Suprapubic skin (tissue), 4 donors: Measurements from ENCODE around the gene ZNRF4. TPM values are rescaled to one million over a fixed set of nuclear protein-coding genes. Genes with fewer than 3 reads are reported as not detected.
"Not testable (repeated sequence)": the region's sequence is repeated elsewhere in the genome, so short reads cannot be mapped to it uniquely, and the experiment has no call there.

Experiments used
- DNase-seq, 2 donors: peaks; one replicate each; pipeline ENCODE4 v3.0.0-alpha.2; 2019; ENCODE audit warnings: low spot score in 2 of 2
- H3K27ac ChIP-seq: fragments of 200-600 bp; sonication (generic); one replicate; pipeline ENCODE4 v1.5.1; 2019
- H3K27me3 ChIP-seq: fragments of 200-600 bp; sonication (generic); one replicate; pipeline ENCODE4 v1.5.1; 2019
- H3K36me3 ChIP-seq: fragments of 200-600 bp; sonication (generic); one replicate; pipeline ENCODE4 v1.5.1; 2019
- H3K4me1 ChIP-seq: fragments of 200-600 bp; sonication (generic); one replicate; pipeline ENCODE4 v1.5.1; 2019
- H3K4me3 ChIP-seq: fragments of 200-600 bp; sonication (generic); one replicate; pipeline ENCODE4 v1.5.1; 2019; ENCODE audit warnings: mild to moderate bottlenecking
- H3K9me3 ChIP-seq: fragments of 200-600 bp; sonication (generic); one replicate; pipeline ENCODE4 v1.5.1; 2019
- EP300 ChIP-seq: sonication (generic); formaldehyde crosslinking; IDR thresholded peaks from one replicate; pipeline ENCODE4 v1.6.1; 2017; ENCODE audit warnings: antibody characterized with exemption
- POLR2A ChIP-seq, 2 donors: fragments of 450-650 bp; IDR thresholded peaks; one replicate each; pipeline ENCODE4 v1.6.1; 2017; ENCODE audit warnings: antibody characterized with exemption in 2 of 2, mild to moderate bottlenecking in 2 of 2, moderate library complexity in 2 of 2
- POLR2AphosphoS5 ChIP-seq, 3 donors: sonication (generic); formaldehyde crosslinking; IDR thresholded peaks; one replicate each; pipeline ENCODE4 v1.6.1; 2017; ENCODE audit warnings: antibody characterized with exemption in 3 of 3
- WGBS: methylation state at CpG from one replicate; pipeline ENCODE4 v1.1.5; 2018; 5-methylcytosine and 5-hydroxymethylcytosine counted together
- total RNA-seq, 4 donors: library from RNA; depleted of rRNA; stranded (reverse); fragments of >200 nt; gene quantifications; one replicate each; pipeline ENCODE4 v1.1.0, GENCODE V29; 2016
- TF ChIP-seq, protein P1 (sequence below), 2 donors: fragments of 200-600 bp in 1 of 2; fragments of 450-650 bp in 1 of 2; sonication (generic) in 1 of 2; IDR thresholded peaks; one replicate each; pipeline ENCODE4 v1.5.1; 2016 to 2019; ENCODE audit warnings: antibody characterized with exemption in 2 of 2, mild to moderate bottlenecking in 1 of 2, moderate library complexity in 1 of 2

The ZNRF4 gene
- total RNA-seq, 4 donors from 2014 or later = not detected

DNA sequence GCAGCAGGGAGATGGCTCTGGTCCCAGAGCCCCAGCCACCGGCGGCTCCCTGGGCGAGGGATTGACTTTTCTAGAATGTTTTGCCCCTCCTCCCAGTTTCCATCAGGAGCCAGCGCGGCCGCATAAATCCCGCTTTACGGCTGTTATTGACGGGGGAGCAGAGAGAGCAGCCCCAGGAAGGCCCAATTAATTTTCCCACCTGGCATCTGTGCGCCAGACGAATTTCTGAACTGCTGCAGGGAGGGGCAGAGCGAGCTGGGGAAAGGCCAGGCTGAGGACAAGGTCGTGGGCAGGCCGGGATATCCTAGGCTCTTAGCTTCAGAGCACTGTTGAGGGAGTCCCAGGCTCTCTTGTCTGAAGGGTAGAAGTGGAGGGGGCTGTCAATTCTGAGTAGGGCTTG, 24.7 kb downstream of the ZNRF4 start:
- WGBS = 23% methylated on average over 14 of the region's 14 CpGs
- Histone ChIP-seq H3K27ac (no peak overlapping the region), H3K4me1 (peaks cover 4% of the 10 kb centered on the region), H3K9me3 (no peaks in the 10 kb centered on the region), H3K4me3 (no peak overlapping the region), H3K27me3 (peaks cover 26% of the 10 kb centered on the region), H3K36me3 (no peaks in the 10 kb centered on the region)
- TF ChIP-seq EP300 (no peak), POLR2AphosphoS5 (IDR thresholded peaks at IDR 0.05) (no peak), POLR2A (IDR thresholded peaks at IDR 0.05) (no peak)
- TF ChIP-seq, protein P1, sequence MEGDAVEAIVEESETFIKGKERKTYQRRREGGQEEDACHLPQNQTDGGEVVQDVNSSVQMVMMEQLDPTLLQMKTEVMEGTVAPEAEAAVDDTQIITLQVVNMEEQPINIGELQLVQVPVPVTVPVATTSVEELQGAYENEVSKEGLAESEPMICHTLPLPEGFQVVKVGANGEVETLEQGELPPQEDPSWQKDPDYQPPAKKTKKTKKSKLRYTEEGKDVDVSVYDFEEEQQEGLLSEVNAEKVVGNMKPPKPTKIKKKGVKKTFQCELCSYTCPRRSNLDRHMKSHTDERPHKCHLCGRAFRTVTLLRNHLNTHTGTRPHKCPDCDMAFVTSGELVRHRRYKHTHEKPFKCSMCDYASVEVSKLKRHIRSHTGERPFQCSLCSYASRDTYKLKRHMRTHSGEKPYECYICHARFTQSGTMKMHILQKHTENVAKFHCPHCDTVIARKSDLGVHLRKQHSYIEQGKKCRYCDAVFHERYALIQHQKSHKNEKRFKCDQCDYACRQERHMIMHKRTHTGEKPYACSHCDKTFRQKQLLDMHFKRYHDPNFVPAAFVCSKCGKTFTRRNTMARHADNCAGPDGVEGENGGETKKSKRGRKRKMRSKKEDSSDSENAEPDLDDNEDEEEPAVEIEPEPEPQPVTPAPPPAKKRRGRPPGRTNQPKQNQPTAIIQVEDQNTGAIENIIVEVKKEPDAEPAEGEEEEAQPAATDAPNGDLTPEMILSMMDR (IDR thresholded peaks at IDR 0.05) = no peak
- DNase-seq = no peak

DNA sequence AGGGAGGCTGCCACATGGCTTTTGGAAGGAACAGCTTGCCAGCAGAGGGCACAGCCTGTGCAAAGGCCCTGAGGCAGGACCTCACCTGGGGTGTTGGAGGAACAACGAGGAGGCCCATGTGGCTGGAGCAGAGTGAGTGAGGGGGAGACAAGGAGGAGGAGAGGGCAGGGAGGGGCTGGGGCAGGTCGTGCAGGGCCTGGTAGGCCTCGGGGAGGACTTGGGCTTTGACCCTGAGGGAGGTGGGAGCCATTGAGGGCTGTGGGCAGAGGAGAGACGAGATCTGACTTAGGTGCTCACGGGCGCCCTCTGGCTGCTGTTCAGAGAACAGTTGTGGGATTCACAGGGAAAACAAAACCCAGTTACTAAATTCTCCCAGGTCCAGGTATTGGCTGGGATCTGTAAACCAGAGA, 25.2 kb downstream of the ZNRF4 start:
- TF ChIP-seq EP300 = no peak
- TF ChIP-seq, protein P1 (IDR thresholded peaks at IDR 0.05) = peak in 1 of 2 donors; percentile 28
- H3K4me3 ChIP-seq = no peak overlapping the region
- H3K27ac ChIP-seq = no peak overlapping the region
- H3K27me3 ChIP-seq = peaks cover 26% of the 10 kb centered on the region
- no peaks in the 10 kb centered on the region for H3K36me3 ChIP-seq
- WGBS = 48% methylated on average over 6 of the region's 6 CpGs
- DNase-seq = no peak
- H3K9me3 ChIP-seq = no peaks in the 10 kb centered on the region
- H3K4me1 ChIP-seq = peaks cover 4% of the 10 kb centered on the region

DNA sequence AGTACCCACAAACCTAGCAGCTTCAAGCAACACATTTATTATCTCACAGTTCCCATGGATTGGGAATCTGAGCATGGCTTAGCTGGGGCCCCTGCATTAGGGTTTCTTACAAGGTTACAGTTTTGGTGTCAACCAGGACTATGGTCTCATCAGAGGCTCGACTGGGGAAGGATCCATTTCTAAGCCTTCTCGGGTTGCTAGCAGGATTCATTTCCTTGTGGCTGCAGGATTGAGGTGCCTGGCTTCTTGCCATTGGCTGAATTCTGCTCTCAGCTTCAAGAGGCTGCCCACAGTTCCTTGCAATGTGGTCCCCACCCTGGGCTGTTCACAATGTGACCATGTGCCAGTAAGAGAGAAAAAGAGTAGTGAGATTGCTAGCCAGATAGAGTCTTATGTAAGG, 26.7 kb downstream of the ZNRF4 start:
- WGBS = 88% methylated on average over 2 of the region's 2 CpGs
- H3K27ac ChIP-seq = no peak overlapping the region
- no peaks in the 10 kb centered on the region for H3K9me3 ChIP-seq
- H3K4me3 ChIP-seq = no peak overlapping the region
- H3K27me3 ChIP-seq = peaks cover 26% of the 10 kb centered on the region
- H3K4me1 ChIP-seq = peaks cover 4% of the 10 kb centered on the region
- no peak for DNase-seq
- TF ChIP-seq POLR2A (IDR thresholded peaks at IDR 0.05) (no peak), EP300 (no peak), POLR2AphosphoS5 (IDR thresholded peaks at IDR 0.05) (no peak)
- TF ChIP-seq, protein P1 (IDR thresholded peaks at IDR 0.05) = no peak
- H3K36me3 ChIP-seq = no peaks in the 10 kb centered on the region

DNA sequence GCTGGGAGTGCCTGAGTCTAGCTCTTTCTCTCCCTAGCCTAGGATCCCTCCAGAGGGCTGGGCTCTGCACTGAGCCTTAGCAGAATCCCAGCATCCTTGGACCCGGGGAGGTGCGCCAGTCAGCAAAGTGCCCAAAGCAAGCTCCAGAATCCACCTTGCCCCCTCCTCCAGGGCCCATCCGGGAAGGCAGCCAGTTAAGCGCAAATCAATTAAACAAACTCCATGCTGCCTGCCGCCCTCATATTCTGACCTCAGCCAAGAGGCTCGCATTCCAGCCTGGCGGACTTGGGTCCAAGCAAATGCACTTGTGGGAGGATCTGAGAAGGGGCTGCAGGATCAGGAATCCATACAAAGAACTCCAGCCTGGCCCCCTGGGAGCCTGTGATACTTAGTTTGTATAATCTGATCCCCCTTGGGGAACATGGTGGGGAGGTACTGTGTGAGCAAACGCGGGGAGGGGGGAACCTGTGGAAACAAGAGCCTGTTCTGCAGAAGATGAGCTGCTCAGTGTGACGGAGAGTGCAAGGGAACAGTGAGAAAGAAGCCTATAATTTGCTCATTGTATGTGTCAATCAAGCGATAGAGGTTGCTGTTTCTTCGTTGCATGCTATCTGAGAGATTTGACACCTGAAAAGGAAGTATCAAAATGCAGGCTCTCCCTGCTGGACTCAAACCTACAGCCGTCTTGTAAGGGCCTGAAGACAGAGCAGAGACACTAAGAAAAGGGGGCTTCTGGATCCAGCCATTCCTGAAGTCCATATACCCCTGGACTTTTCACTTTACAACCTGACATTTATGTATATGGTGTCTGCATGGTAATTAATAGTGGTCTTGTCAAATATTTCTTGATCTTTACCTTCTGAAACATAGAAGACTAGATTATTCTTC, 29.4 kb downstream of the ZNRF4 start:
- WGBS = 25% methylated on average over 13 of the region's 13 CpGs
- TF ChIP-seq EP300 = no peak
- no peak for TF ChIP-seq POLR2AphosphoS5 (IDR thresholded peaks at IDR 0.05)
- TF ChIP-seq POLR2A (IDR thresholded peaks at IDR 0.05) = no peak
- TF ChIP-seq, protein P1 (IDR thresholded peaks at IDR 0.05) = no peak
- Histone ChIP-seq H3K4me3 (no peak overlapping the region), H3K36me3 (no peaks in the 10 kb centered on the region), H3K27ac (no peak overlapping the region), H3K4me1 (no peaks in the 10 kb centered on the region), H3K9me3 (no peaks in the 10 kb centered on the region), H3K27me3 (peaks cover 15% of the 10 kb centered on the region)
- DNase-seq = no peak

DNA sequence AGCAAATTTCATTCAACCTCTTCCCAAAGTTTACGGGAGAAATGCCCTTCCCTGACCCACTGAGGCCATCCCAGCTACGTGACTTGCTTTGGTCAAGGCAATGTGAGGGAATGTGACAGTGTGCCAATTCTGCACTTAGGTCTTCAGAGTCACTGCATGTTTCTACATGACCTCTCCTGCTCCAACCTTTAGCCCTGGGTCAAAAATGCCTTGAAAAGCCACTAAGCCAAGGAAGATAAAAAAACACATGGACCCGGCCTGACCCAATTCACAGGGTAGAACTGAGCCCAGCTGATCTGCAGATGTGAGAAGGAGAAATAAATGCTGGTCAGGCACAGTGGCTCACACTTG, 30.0 kb downstream of the ZNRF4 start:
- no peaks in the 10 kb centered on the region for H3K36me3 ChIP-seq
- H3K9me3 ChIP-seq = no peaks in the 10 kb centered on the region
- WGBS = 71% methylated on average over 3 of the region's 3 CpGs
- no peak for DNase-seq
- H3K27ac ChIP-seq = no peak overlapping the region
- no peaks in the 10 kb centered on the region for H3K4me1 ChIP-seq
- no peak overlapping the region for H3K4me3 ChIP-seq
- H3K27me3 ChIP-seq = peaks cover 19% of the 10 kb centered on the region
- TF ChIP-seq POLR2AphosphoS5 (IDR thresholded peaks at IDR 0.05) (no peak), POLR2A (IDR thresholded peaks at IDR 0.05) (no peak), EP300 (no peak)
- TF ChIP-seq, protein P1 (IDR thresholded peaks at IDR 0.05) = no peak

DNA sequence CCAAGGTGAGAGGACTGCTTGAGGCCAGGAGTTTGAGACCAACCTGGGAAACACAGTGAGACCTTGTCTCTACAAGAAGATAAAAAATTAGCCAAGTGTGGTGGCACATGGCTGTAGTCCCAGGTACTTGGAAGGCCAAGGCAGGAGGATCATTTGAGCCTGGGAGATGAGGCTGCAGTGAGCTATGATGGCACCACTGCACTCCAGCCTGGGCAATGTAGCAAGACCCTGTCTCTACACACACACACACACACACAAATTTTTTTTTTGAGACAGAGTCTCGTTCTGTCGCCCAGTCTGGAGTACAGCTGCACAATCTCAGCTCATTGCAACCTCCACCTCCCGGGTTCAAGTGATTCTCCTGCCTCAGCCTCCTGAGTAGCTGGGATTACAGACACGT, 30.4 kb downstream of the ZNRF4 start:
- H3K36me3 ChIP-seq, H3K27ac ChIP-seq, H3K4me1 ChIP-seq, DNase-seq, H3K9me3 ChIP-seq, H3K4me3 ChIP-seq: not testable (repeated sequence)
- WGBS = 90% methylated on average over 4 of the region's 4 CpGs
- H3K27me3 ChIP-seq = peaks cover 23% of the 10 kb centered on the region
